SK-N-SH (cell line): ENCODE data around the gene CTSH.
"Not testable (repeated sequence)": the region's sequence is repeated elsewhere in the genome, so short reads cannot be mapped to it uniquely, and the experiment has no call there.

Source experiments
- CHD2 ChIP-seq: fragments of 150-350 bp; IDR thresholded peaks from 2 replicates; pipeline ENCODE4 v1.6.1; 2018; ENCODE audit warnings: low read length; ENCODE audit not compliant: partially characterized antibody
- CTCF ChIP-seq: fragments of 200-600 bp; sonication (generic); IDR thresholded peaks from 2 replicates; pipeline ENCODE4 v1.6.1; 2017; ENCODE audit warnings: antibody characterized with exemption, mild to moderate bottlenecking, moderate library complexity
- ELF1 ChIP-seq: IDR thresholded peaks from 2 replicates; pipeline ENCODE4 v1.4.0; 2012
- EZH2phosphoT487 ChIP-seq: fragments of 200-600 bp; sonication (generic); IDR thresholded peaks from 2 replicates; pipeline ENCODE4 v1.6.1; 2017; ENCODE audit warnings: low read depth, mixed run types, mild to moderate bottlenecking, antibody characterized with exemption, moderate library complexity, borderline replicate concordance
- FOXJ3 ChIP-seq: sonication (generic); formaldehyde crosslinking; IDR thresholded peaks from 2 replicates; pipeline ENCODE4 v1.5.1; 2020; ENCODE audit warnings: mild to moderate bottlenecking, missing genetic modification reagents
- GABPA ChIP-seq: IDR thresholded peaks from 2 replicates; pipeline ENCODE4 v1.4.0; 2012; ENCODE audit warnings: low read depth, mild to moderate bottlenecking
- MXI1 ChIP-seq: IDR thresholded peaks from 2 replicates; pipeline ENCODE4 v1.6.1; 2012; ENCODE audit warnings: mild to moderate bottlenecking, low read depth, low read length, improper control_type of control experiment
- POLR2AphosphoS5 ChIP-seq: IDR thresholded peaks from 2 replicates; pipeline ENCODE4 v1.6.1; 2012; ENCODE audit warnings: low read depth, low read length
- SIN3A ChIP-seq: IDR thresholded peaks from 2 replicates; pipeline ENCODE4 v1.6.1; 2012; ENCODE audit warnings: low read depth, mild to moderate bottlenecking, low read length, moderate library complexity, borderline replicate concordance
- SMC3 ChIP-seq: IDR thresholded peaks from 2 replicates; pipeline ENCODE4 v1.6.1; 2012; ENCODE audit warnings: low read depth, low read length, improper control_type of control experiment
- TCF12 ChIP-seq: IDR thresholded peaks from 2 replicates; pipeline ENCODE4 v1.4.0; 2012
- USF1 ChIP-seq: IDR thresholded peaks from 2 replicates; pipeline ENCODE4 v1.4.0; 2012; ENCODE audit warnings: low read depth, borderline replicate concordance
- TF ChIP-seq, protein P1 (sequence below): fragments of 150-350 bp; IDR thresholded peaks from 2 replicates; pipeline ENCODE4 v1.6.1; 2016; ENCODE audit warnings: mild to moderate bottlenecking, low read depth, low read length
- TF ChIP-seq, protein P2 (sequence below): IDR thresholded peaks from 2 replicates; pipeline ENCODE4 v1.6.1; 2012; ENCODE audit warnings: mild to moderate bottlenecking, low read depth, low read length, moderate library complexity

GRCh38 chr15:78902281-78903032 lies 42.4 kb downstream of the CTSH start:
- TF ChIP-seq CHD2; POLR2AphosphoS5; CTCF; USF1; FOXJ3 (CRISPR knock-in tag); GABPA; SMC3; SIN3A; EZH2phosphoT487; MXI1; TCF12; ELF1: not testable (repeated sequence)
- TF ChIP-seq, protein P1, sequence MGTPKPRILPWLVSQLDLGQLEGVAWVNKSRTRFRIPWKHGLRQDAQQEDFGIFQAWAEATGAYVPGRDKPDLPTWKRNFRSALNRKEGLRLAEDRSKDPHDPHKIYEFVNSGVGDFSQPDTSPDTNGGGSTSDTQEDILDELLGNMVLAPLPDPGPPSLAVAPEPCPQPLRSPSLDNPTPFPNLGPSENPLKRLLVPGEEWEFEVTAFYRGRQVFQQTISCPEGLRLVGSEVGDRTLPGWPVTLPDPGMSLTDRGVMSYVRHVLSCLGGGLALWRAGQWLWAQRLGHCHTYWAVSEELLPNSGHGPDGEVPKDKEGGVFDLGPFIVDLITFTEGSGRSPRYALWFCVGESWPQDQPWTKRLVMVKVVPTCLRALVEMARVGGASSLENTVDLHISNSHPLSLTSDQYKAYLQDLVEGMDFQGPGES = not testable (repeated sequence)
- TF ChIP-seq, protein P2, sequence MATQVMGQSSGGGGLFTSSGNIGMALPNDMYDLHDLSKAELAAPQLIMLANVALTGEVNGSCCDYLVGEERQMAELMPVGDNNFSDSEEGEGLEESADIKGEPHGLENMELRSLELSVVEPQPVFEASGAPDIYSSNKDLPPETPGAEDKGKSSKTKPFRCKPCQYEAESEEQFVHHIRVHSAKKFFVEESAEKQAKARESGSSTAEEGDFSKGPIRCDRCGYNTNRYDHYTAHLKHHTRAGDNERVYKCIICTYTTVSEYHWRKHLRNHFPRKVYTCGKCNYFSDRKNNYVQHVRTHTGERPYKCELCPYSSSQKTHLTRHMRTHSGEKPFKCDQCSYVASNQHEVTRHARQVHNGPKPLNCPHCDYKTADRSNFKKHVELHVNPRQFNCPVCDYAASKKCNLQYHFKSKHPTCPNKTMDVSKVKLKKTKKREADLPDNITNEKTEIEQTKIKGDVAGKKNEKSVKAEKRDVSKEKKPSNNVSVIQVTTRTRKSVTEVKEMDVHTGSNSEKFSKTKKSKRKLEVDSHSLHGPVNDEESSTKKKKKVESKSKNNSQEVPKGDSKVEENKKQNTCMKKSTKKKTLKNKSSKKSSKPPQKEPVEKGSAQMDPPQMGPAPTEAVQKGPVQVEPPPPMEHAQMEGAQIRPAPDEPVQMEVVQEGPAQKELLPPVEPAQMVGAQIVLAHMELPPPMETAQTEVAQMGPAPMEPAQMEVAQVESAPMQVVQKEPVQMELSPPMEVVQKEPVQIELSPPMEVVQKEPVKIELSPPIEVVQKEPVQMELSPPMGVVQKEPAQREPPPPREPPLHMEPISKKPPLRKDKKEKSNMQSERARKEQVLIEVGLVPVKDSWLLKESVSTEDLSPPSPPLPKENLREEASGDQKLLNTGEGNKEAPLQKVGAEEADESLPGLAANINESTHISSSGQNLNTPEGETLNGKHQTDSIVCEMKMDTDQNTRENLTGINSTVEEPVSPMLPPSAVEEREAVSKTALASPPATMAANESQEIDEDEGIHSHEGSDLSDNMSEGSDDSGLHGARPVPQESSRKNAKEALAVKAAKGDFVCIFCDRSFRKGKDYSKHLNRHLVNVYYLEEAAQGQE = not testable (repeated sequence)
